ENCODE measurements around the gene CLPSL2.

DNA sequence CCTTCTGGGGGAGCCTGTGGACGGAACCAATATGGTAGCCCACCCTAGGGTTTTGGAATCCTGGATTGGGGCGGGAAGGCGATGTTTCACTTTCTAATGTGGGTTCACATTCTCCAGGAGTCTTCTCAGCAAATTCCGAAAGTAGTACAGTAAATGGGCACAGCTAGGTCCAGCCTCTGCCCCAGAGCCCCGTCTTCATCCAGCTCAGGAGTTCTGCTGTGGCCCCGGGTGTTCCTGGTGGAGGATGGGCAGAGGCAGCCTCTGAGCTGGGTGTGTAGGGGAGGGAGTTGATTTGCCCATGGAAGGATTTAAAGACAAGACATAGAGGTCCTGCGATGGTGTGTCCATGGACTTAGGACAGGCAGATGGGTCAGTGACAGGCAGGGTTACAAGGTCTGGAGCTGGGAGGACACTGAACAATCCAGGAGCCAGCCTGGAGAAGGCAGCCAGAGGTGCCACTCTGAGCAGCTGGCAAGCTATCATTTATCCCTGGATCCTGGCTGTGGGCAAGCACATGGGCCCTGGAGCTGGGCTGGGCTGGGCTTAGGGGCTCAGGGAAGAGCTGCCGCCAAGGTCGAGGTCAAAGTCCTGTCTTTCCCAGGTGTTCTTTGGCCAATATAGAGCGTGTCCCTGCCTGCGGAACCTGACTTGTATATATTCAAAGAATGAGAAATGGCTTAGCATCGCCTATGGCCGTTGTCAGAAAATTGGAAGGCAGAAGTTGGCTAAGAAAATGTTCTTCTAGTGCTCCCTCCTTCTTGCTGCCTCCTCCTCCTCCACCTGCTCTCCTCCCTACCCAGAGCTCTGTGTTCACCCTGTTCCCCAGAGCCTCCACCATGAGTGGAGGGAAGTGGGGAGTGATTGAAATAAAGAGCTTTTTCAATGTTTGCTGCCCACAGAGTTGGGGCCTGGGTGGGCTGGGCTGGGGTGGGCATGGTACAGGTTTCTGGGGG lies 11.1 kb downstream of the CLPSL2 start:
- TF ChIP-seq CTCF (IDR thresholded peaks at IDR 0.05) (no peak), POLR2A (IDR thresholded peaks at IDR 0.05) (no peak)

All from lower leg skin (tissue), 3 donors.